GM21786 (cell line): Measurements from ENCODE around the gene CABCOCO1.
A peak's percentile ranks its signal among the peaks of the same experiment; 100 is the strongest.

Source experiments
- ATAC-seq: cut with Tn5 transposase; IDR thresholded peaks from one replicate; pipeline ENCODE4 v1.9.1; 2021; ENCODE audit not compliant: unreplicated experiment

Gene CABCOCO1

GRCh38 chr10:61805091-61805490 lies 142.4 kb downstream of the CABCOCO1 start:
- no peak for ATAC-seq

- no peak for ATAC-seq
Measured at GRCh38 chr10:61810263-61810662, 147.5 kb downstream of the CABCOCO1 start.

DNA sequence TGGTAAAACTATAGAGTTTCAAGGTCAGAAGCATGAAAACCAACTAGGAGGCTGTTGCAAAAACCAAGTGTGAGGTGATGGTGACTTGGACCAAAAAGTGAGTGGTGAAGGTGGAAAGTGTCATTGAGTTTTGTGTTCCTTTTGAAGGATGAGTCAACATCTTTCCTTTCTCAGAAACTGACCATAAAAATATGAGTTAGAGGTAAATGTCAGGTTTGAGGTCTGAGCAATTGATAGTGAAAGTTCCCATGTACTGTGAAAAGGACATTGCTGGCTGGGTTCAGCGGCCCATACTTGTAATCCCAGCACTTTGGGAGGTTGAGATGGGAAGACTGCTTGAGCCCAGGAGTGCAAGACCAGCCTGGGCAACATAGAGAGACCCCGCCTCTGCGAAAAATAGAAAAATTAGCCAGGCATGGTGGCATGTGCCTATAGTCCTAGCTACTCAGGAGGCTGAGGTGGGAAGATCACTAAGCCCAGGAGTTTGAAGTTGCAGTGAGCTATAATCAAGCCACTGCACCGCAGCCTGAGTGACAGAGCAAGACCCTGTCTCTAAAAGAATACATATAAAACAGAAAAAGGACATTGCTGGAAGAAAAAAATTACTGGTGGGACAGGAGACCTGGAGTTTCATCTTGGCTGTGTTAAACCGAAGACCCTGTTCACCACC lies 149.5 kb downstream of the CABCOCO1 start:
- peak; percentile 71 for ATAC-seq

- ATAC-seq = no peak
Measured at GRCh38 chr10:61812920-61813319, 150.2 kb downstream of the CABCOCO1 start.

DNA sequence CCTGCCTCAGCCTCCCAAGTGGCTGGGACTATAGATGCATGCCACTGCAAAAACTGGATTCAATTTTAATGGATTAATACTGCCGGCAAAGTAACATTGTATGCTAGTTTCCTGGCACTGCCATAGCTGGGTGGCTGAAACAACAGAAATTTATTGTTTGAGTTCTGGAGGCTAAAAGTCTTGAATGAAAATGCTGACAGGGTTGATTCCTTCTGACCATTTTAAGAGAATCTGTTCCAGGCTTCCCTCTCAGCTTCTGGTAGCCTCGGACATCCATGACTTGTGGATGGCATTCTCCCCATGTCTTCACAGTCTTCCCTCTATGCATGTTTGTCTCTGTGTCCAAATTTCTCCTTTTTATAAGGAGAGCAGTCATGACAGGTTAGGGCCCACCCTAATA lies 151.4 kb downstream of the CABCOCO1 start:
- ATAC-seq = no peak

DNA sequence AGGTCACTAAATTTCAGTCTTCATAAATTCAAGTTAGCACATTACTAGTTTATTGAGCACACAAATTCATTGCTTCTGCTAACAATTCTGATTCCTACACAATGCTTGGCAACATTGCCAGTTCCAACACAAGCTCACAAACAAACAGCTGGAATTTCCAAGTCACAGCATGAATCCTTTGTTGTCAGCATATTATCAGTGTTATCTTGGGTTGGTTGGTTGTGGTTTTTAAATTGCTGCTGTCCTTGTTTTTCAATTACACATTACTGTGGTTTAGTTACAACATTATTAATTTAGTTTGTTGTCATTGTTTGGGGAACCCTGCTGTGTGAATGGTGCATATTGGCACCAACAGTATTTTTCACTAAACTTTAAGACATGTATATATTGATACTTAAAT lies 152.8 kb downstream of the CABCOCO1 start:
- no peak for ATAC-seq
